ENCODE measurements around the gene TASP1.

TASP1 gene

GRCh38 chr20:13428684-13429083 lies 210.0 kb downstream of the TASP1 start:
- no peak for DNase-seq

DNA sequence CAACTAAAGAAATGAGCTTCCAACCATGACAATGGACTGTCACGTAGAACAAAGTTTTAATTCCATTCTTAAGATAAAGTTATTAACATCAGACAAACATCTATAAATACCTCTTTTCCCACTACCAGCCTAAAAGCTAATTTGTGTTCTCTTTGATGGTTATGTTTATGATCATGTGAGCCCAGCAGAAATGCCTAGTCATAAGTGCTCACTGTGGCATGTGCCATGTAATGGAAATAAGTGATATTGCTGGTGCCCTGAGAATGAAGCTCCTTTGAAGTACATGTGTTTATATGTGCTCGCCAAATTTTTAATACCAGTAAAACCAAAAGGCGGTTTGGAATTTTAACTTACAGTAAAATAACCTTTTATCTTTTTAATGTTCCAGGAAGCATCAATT lies 211.9 kb downstream of the TASP1 start:
- no peak for DNase-seq

DNA sequence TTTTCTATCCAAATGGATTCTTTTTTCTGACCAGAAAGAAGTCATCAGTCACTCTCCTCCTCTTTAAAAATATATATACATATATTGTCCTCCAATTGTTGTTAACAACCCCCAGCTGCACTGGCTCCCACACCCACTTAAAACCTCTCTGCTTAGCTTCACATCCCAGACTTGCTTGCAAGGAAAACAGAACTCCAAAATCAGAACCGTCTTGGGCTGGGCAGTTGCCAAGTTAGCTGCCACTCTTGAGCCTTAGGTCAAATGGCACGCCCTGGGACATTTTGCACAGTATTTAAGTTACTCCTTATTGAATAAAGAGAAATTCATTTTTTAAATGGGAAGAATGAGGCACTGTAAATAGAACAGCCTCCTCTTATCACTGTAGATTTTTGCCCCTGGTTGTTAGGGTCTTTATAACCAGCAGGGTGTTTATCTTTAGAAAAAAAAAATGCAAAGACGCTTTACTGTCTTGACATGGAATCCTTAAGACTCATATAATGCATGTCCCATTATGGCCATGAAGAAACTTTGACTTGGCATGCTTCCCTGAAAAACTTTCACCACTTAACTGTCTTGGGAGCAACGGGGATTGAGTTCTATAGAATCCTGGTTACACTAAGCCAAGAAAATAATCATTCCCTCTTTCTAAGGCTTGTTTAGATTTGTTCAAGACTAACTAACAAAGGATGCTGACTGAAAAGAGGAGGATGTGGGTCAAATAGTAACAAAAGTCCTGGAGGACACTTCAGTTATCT lies 213.2 kb downstream of the TASP1 start:
- DNase-seq: no peak

GRCh38 chr20:13424174-13424833 lies 214.4 kb downstream of the TASP1 start:
- DNase-seq: no peak

GRCh38 chr20:13423472-13424173 lies 215.1 kb downstream of the TASP1 start:
- DNase-seq: no peak

- DNase-seq: no peak
These were observed 216.1 kb downstream of the TASP1 start for GRCh38 chr20:13422637-13423036.

DNA sequence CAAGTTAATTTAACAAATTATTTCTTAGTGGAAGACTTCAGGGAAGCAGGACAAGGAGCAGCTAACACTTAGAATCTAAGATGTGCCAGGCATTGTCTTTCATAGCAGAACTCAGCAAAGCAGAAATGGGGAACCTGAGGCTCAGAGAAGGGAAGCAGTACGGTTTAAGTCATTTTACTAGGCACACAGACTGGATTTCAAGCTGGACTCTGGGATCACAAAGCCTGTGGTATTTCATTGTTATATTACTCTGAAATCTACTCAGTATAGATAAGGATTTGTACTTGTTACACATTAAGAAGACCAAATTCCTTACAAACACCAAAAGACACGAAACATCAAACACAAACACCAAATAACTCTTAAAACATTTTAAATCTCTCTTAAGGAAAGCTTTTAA lies 218.1 kb downstream of the TASP1 start:
- no peak for DNase-seq

- DNase-seq: no peak
These were observed 219.3 kb downstream of the TASP1 start for GRCh38 chr20:13419477-13419876.

- no peak for DNase-seq
These were observed 220.2 kb downstream of the TASP1 start for GRCh38 chr20:13418263-13419229.

DNA sequence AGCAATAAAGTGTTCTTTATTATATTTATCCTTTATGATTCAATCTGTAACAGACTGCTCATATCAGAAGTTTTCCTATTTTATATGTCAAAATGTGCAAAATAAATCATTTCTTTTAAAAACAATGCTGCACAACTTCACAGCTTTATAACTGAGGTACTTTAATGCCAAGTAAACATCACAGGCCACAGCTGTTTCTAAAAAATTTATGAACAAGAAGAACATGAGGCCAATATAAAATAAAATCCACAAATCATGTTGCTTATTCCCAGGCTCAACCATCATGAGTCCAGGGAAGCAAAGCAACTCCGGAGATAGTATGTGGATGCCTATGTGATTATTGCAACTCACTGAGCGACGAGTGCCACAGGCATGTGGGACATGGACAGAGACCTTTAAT lies 222.2 kb downstream of the TASP1 start:
- no peak for DNase-seq

GRCh38 chr20:13412806-13413445 lies 225.8 kb downstream of the TASP1 start:
- no peak for DNase-seq

GRCh38 chr20:13404293-13404692 lies 234.4 kb downstream of the TASP1 start:
- DNase-seq: no peak

DNA sequence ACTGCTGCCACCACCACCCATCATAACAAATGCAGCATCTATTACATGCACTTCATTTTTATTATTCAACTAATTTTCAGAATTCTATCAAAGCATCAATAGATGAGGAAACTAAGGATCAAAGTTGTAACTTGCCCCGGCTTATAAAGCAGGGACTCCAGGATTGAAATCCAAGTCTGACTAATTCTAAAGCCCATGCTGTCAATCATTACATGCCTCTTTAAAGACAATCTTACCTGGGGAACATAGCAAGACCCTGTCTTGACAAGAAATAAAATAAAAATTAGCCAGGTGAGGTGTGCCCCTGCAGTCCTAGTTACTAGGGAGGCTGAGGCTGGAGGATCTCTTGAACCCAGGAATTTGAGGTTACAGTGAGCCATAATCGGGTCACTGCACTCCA lies 235.3 kb downstream of the TASP1 start:
- no peak for DNase-seq

GRCh38 chr20:13402986-13403385 lies 235.7 kb downstream of the TASP1 start:
- no peak for DNase-seq

DNA sequence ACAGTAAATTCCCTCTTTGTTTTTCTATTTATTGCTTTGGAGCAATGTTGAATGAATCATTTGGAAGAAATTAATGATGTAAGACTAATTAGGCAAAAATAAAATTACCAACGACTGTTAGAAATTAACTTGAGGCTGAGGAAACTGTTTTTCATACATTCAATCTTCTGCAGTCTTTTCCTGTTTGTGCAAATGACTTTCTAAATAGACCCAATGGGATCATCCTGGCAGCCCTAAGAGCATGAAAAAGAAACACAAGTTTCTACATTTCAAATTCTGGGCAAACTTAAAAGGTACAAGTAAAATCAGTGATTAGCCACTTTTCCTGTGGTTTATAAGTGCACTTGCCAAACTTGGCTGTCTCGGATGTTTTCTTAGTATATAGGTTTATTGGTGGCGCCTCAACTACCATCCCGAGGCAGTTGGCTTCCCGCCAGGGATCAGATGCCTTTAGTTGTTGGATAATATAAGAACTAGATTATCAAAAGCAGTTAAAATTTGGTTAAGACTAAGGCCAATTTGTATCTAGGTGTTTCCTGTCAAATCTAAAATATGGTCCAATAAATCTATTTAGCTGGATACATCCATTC lies 236.5 kb downstream of the TASP1 start:
- DNase-seq: no peak

DNA sequence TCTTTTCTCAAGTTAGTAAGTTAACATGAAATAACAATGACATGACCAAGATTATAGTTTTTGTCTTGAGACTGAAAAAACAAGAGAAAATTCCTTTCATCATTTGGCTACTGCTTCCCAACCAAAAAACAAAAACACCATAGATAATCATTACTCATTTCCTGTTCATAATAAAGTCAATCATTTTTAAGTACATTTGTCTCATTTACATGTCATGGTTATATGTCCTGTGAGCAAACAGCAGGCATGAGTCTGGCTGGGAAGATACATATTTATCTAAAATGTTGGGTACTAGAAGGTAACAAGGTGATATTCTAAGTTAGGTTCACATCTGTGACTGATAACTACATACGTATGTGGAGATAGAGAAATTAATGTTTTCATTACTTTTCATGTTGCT lies 237.1 kb downstream of the TASP1 start:
- no peak for DNase-seq

DNA sequence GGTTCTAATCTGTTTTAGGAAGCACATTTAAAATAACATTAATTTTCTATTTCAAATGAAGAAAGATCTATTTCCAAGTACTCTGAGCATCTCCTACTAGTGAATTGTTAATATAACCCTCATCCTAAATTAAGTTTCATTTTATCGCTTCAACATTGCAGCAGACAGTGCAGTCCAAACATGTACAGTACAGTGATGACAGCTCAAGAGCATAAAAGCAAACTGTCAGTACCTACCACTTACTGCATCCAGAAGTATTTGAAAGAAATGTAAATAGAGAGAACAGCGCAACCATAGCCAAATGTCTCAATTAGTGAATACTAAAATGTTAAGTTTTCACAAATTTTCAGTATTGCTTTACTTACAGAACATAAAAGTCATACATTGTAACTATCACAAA lies 238.3 kb downstream of the TASP1 start:
- no peak for DNase-seq

GRCh38 chr20:13397300-13397724 lies 241.4 kb downstream of the TASP1 start:
- no peak for DNase-seq

GRCh38 chr20:13396826-13397225 lies 241.9 kb downstream of the TASP1 start:
- DNase-seq: no peak

GRCh38 chr20:13396022-13396421 lies 242.7 kb downstream of the TASP1 start:
- no peak for DNase-seq

DNA sequence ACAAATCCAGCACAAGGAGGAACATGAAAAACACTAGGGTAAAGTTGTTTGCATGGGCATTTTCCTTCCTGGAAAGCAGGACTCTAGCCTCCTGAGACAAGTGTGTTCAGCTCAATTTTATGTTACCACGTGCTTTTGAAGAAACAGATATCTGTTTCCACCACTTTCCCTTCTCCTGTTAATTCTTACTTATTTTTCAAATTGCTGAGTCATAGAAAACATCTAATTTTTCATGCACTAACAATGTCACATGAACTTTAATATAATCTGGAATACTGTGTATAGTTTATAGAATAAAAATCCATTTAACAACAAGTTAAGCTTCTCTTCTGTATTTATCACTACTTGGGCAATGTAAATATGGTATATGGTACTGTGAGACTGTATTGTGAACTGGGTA lies 243.5 kb downstream of the TASP1 start:
- no peak for DNase-seq

DNA sequence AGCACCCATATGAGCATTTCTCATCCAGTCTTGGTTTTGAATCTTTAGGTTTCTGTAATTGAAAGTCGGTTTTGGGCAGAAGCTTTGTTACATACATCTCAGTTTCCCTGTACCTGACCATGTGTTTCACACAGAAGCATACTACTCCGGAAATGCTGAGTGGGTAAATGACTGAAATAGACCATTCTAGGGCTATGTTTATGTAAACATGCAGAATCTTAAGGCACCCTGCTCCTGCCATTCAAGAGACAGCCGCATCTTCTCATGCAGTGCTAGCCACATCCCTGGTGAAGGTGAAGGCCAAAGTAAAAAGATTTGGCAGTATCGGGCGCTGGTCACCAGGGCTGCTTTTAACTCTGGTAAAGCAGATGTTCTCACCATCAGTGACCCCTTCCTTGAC lies 246.3 kb downstream of the TASP1 start:
- no peak for DNase-seq
